DND-41 (cell line): ENCODE data around the gene DLGAP1.
A peak's percentile ranks its signal among the peaks of the same experiment; 100 is the strongest.

Source experiments
- ATAC-seq: fragments of 200-7000 bp; cut with Tn5 transposase; 3 replicates; pipeline ENCODE4 v1.9.1; 2021; ENCODE audit warnings: low read depth; ENCODE audit not compliant: insufficient read depth
- DNase-seq: peaks from one replicate; pipeline ENCODE4 v3.0.0-alpha.2; 2020
- H2AFZ ChIP-seq: 2 replicates; pipeline ENCODE4 v1.6.0; 2012; ENCODE audit warnings: low read depth, low read length
- H3K27ac ChIP-seq: 2 replicates; pipeline ENCODE4 v1.5.1; 2012; ENCODE audit warnings: low read length, inconsistent platforms
- H3K27me3 ChIP-seq: fragments of 200-600 bp; sonication (generic); 2 replicates; pipeline ENCODE4 v1.6.0; 2012; ENCODE audit warnings: low read length, mild to moderate bottlenecking, inconsistent platforms; ENCODE audit not compliant: insufficient read depth, poor library complexity
- H3K36me3 ChIP-seq: 2 replicates; pipeline ENCODE4 v1.5.1; 2012; ENCODE audit warnings: low read length, inconsistent platforms; ENCODE audit not compliant: insufficient read depth
- H3K4me1 ChIP-seq: 2 replicates; pipeline ENCODE4 v1.5.1; 2012; ENCODE audit warnings: mild to moderate bottlenecking, low read length; ENCODE audit not compliant: insufficient read depth
- H3K4me2 ChIP-seq: 2 replicates; pipeline ENCODE4 v1.6.0; 2012; ENCODE audit warnings: mild to moderate bottlenecking, moderate library complexity, low read length, inconsistent platforms; ENCODE audit not compliant: insufficient read depth
- H3K4me3 ChIP-seq, 2 experiments: fragments of 200-600 bp in 1 of 2; shearing (Covaris generic) in 1 of 2; 2 replicates each; pipeline ENCODE4 v1.5.1; 2012 to 2016; ENCODE audit warnings: inconsistent platforms in 2 of 2, low read length in 2 of 2, mild to moderate bottlenecking in 2 of 2, low read depth in 1 of 2, moderate library complexity in 1 of 2
- H3K79me2 ChIP-seq: 2 replicates; pipeline ENCODE4 v1.6.0; 2012; ENCODE audit warnings: low read length, inconsistent platforms; ENCODE audit not compliant: insufficient read depth
- H3K9ac ChIP-seq: 2 replicates; pipeline ENCODE4 v1.6.0; 2012; ENCODE audit warnings: low read depth, mild to moderate bottlenecking, inconsistent platforms, low read length, moderate library complexity
- H3K9me3 ChIP-seq: 2 replicates; pipeline ENCODE4 v1.5.1; 2012; ENCODE audit warnings: low read length, moderate library complexity, mild to moderate bottlenecking, inconsistent platforms; ENCODE audit not compliant: insufficient read depth, severe bottlenecking
- H4K20me1 ChIP-seq: 2 replicates; pipeline ENCODE4 v1.6.0; 2012; ENCODE audit warnings: low read length; ENCODE audit not compliant: insufficient read depth
- EZH2 ChIP-seq: IDR thresholded peaks from 3 replicates; pipeline ENCODE4 v1.6.1; 2012; ENCODE audit warnings: borderline replicate concordance, low read depth, mild to moderate bottlenecking, moderate library complexity, low read length, inconsistent platforms; ENCODE audit not compliant: severe bottlenecking
- TF ChIP-seq, protein P1 (sequence below): IDR thresholded peaks from 2 replicates; pipeline ENCODE4 v1.5.1; 2012; ENCODE audit warnings: borderline replicate concordance, low read length, moderate library complexity, mild to moderate bottlenecking; ENCODE audit not compliant: poor library complexity, severe bottlenecking; ENCODE audit errors: extremely low read depth

DLGAP1 gene

DNA sequence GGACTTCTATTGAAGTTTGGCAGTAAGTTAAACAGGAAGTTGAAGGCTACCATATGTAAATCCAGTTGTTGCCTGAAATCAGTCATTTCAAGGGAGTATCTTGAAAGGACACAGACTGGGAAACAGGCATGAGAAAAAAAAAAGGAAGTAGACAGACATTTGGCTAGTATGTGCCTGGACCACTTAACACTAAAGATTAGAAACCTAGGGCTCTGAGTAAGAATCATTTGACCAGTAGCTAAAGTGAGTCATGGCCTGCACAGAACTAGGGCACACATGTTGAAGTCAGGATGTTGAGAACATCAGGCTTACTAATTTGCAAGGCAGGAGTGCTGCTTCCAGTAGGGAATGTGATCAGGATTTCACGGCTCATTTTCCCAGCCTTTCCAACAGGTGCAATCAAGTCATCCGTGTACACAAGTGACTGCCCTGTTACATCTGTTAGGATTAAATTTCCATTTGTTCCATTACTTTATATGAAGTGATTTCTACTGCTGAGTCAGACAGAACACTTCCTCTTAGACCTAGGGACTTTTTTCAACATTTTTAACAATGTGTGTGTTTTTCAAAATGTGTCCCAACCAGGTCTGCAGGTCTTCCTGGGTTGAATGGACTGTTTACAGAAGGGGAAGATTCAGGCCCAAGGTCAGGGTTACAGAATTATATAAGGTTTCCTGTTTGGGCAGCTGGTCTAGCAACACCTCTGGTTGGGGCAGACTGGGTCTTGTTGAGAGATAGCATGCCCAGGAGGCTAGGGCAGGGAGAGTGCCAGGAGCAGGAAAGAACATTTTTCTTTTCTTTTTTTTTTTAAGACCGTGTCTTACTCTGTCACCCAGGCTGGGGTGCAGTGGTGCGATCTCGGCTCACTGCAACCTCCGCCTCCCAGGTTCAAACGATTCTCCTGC lies 859.5 kb downstream of the DLGAP1 start:
- H3K9ac ChIP-seq, result peak overlapping the region; percentile 63
- no peaks in the 10 kb centered on the region for H3K9me3 ChIP-seq
- no peak for ATAC-seq
- peaks cover 51% of the 10 kb centered on the region for H3K4me1 ChIP-seq
- H3K27ac ChIP-seq, result peak overlapping the region; percentile 85
- H3K36me3 ChIP-seq, result peaks cover 7% of the 10 kb centered on the region; the same call in 1 of the 2 replicates
- TF ChIP-seq, protein P1, sequence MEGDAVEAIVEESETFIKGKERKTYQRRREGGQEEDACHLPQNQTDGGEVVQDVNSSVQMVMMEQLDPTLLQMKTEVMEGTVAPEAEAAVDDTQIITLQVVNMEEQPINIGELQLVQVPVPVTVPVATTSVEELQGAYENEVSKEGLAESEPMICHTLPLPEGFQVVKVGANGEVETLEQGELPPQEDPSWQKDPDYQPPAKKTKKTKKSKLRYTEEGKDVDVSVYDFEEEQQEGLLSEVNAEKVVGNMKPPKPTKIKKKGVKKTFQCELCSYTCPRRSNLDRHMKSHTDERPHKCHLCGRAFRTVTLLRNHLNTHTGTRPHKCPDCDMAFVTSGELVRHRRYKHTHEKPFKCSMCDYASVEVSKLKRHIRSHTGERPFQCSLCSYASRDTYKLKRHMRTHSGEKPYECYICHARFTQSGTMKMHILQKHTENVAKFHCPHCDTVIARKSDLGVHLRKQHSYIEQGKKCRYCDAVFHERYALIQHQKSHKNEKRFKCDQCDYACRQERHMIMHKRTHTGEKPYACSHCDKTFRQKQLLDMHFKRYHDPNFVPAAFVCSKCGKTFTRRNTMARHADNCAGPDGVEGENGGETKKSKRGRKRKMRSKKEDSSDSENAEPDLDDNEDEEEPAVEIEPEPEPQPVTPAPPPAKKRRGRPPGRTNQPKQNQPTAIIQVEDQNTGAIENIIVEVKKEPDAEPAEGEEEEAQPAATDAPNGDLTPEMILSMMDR, result no peak
- TF ChIP-seq EZH2, result no peak
- peak overlapping the region; percentile 18 to 62; a peak in 3 of 4 replicates for H3K4me3 ChIP-seq
- peaks cover 31% of the 10 kb centered on the region for H3K79me2 ChIP-seq
- H2AFZ ChIP-seq, result peak overlapping the region; percentile 74; the same call in 1 of the 2 replicates
- H4K20me1 ChIP-seq, result no peaks in the 10 kb centered on the region
- no peaks in the 10 kb centered on the region for H3K27me3 ChIP-seq
- H3K4me2 ChIP-seq, result peak overlapping the region; percentile 80
- no peak for DNase-seq

DNA sequence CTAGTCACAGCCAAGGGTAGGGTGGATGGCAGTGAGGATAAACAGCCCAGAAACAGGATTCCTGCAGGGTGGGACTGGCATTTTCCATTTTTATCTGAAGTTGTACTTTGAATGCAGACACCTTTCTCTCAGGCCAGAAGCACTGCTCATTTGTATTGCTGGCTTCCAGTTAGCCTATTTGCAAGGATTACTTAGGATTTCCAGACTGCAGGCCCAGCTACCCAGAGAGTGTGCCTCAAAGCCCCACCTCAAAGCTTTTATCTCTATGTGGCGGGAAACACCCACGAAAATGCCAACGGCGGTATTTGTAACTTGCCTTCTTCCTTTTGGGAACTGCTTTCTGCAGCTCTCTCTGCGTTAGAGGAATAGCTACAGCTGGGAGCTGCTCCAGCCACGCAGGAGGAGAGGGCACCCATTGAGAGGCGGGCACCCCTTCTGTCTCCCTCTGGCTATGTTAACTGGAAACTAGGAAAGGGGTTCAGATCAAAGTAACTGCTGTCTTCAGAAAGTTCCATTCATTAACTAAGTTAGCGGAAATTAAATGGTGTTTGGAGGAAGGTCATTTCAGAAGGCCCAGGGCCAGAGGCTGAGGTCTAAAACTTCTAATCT lies 860.2 kb downstream of the DLGAP1 start:
- peak overlapping the region; percentile 74 for H2AFZ ChIP-seq
- peak overlapping the region; percentile 80 for H3K4me2 ChIP-seq
- peaks cover 7% of the 10 kb centered on the region; the same call in 1 of the 2 replicates for H3K36me3 ChIP-seq
- ATAC-seq (peak; percentile 42), DNase-seq (peak; percentile 73)
- H3K27me3 ChIP-seq, result no peaks in the 10 kb centered on the region
- H3K9me3 ChIP-seq, result no peaks in the 10 kb centered on the region
- peaks cover 51% of the 10 kb centered on the region for H3K4me1 ChIP-seq
- peak overlapping the region; percentile 63 for H3K9ac ChIP-seq
- H3K79me2 ChIP-seq, result peaks cover 31% of the 10 kb centered on the region
- no peaks in the 10 kb centered on the region for H4K20me1 ChIP-seq
- no peak for TF ChIP-seq EZH2
- TF ChIP-seq, protein P1, result no peak
- H3K27ac ChIP-seq, result peak overlapping the region; percentile 85
- H3K4me3 ChIP-seq, result peak overlapping the region; percentile 18 to 62; a peak in 3 of 4 replicates

- peak overlapping the region; percentile 85 for H3K27ac ChIP-seq
- H3K36me3 ChIP-seq, result peaks cover 7% of the 10 kb centered on the region; the same call in 1 of the 2 replicates
- H4K20me1 ChIP-seq, result no peaks in the 10 kb centered on the region
- ATAC-seq, result peak; percentile 82
- no peaks in the 10 kb centered on the region for H3K27me3 ChIP-seq
- peak overlapping the region; percentile 80 for H3K4me2 ChIP-seq
- H3K4me3 ChIP-seq, result peak overlapping the region; percentile 31 to 62; a peak in 3 of 4 replicates
- TF ChIP-seq EZH2, result no peak
- TF ChIP-seq, protein P1, result peak; percentile 88
- peak overlapping the region; percentile 90 for H2AFZ ChIP-seq
- DNase-seq, result peak; percentile 89
- H3K4me1 ChIP-seq, result peaks cover 51% of the 10 kb centered on the region
- H3K79me2 ChIP-seq, result peaks cover 31% of the 10 kb centered on the region
- peak overlapping the region; percentile 63 for H3K9ac ChIP-seq
- no peaks in the 10 kb centered on the region for H3K9me3 ChIP-seq
These were observed 861.0 kb downstream of the DLGAP1 start for GRCh38 chr18:3593904-3594759.
